Measurements from ENCODE around the gene FZR1.

The FZR1 gene

DNA sequence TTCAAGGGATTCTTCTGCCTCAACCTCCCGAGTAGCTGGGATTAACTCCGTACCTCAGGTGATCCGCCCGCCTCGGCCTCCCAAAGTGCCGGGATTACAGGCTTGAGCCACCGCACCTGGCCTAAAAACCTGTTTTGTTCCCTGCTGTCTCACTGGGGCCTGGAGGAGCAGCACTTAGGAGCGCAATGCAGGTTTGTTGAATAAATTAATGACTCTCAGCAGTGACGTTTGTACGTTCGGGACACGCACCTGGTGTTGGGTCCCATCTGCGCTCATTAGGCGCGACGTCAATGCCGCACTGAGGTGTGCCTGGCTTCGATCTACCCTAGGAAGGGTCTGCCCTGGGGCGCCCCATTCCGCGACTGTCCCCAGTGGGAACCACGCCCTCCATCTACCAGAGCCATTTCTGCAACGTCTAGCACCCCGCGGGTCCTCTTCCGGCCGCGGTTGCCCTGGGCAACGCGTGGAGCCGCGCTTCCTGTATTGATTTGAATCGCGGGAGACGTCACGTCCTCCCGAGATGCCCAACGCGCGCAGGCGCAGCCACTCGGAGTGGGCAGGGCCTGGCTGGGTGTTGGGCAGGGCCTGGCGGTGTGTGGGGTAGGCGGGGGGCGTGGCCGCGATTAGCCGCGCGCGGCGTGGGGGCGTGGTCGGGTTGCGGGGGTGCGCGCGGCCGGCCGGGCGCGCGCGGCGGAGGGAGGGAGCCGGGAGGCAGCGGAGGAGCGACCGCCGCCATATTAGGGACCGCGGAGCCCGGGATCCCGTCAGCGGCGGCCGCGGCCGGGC, at the start of gene FZR1:
TSS of gene FZR1 (plus strand) at position 714 of the 786 bp plus-strand sequence. CDS start 16,679 bp downstream, outside the sequence.
- DNase-seq, result peak; percentile 100

DNA sequence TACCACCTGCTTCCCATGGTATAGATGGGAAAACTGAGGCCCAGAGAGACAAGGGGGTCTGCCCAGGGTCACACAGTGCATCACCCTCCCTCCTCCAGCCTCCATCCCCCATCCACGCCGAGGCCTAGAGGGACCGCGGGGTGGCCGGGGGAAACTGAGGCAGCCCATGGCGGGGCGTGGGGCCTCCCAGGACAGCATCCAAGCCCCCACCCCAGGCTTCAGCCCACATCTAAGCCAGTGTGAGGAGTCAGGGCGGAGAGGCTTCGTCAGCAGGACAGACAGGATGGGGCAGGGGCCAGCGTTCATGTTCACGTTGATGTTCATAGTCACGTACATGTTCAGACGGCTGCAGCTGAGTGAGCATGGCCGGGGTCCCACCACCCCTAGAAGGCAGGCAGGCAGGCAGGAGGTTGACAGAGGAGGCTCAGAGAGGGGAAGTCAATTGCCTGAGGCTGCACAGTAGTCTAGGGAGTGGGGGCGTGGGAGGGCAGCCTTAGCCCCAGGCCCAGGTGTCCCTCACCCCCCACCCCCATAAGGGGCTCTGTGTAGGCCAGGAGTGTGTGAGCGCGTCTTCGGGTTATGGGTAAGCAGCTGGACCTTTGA, 49.1 kb upstream of the FZR1 start:
- no peak for DNase-seq

DNA sequence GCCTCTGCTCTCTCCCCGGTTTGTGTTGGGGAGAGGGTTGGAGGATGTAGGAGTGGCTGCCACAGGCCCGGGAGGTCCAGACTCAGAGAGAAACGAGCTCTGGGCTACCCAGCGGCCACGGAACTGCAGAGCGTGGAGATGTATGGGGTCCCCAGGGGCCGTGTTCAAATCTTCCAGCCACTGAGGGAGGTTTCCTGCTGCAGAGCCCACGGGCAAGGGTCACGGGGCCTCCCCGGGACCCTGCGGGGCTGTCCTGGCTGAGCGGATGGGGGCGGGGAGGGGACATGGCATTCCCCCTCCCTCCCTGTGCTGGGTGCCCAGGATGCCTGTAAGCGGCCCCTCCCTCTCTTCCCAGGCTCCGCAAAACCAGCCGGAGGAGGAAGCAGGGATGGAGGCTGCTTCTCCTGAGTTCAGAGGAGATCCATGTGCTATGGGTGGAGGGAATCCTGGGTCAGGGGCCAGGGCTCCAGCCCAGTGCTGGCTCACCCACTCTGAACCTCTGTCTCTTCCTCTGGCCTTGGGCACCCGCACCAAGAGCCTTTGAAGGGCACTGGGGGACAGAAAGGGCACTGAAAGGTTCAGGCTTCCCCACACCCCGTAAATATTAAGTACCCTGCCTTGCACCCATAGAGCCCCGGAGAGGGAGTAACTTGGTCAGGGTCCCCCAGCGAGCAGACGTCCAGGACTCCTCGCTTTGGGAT, 48.4 kb upstream of the FZR1 start:
- DNase-seq, result no peak

DNA sequence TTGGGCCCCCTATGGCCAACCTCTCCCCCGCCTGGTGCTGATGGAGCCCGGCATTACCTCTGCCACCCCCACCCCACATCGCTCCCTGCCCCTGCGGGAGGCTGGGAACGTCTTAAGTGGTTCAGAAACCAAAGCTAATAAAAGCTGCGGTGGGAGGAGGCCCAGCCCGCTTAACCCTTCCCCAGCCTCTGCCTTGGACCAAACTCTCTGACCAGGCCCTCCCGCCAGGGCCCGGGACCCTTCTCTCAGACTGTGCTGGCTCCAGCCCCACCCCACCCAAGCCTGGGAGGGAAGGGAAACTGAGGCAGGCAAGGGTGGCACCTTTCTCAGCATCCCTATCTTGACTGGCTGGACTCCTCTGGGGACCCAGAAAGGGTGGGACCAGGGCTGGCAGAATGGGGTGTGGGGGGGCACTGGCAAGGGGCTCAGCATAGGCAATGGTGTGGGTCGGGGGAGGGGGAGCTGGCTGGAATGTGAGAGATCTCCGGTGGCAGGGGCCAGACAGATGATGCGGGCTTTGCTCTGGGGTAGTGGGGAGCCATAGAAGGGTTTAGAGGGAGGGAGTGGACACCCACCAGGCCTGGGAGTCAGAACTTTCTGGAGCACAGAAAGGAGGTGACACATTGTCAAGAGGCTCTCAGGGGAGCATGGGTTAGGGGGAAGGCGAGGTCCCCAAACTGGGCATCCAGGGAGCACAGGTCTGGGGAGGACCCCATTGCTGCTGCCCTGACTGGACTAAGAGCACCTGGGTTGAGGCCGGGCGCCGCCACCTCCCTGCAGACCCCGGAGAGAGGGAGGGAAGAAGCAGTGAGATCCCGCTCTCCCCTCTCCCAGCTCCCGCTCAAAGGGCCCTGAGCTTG, 47.7 kb upstream of the FZR1 start:
- no peak for DNase-seq

DNA sequence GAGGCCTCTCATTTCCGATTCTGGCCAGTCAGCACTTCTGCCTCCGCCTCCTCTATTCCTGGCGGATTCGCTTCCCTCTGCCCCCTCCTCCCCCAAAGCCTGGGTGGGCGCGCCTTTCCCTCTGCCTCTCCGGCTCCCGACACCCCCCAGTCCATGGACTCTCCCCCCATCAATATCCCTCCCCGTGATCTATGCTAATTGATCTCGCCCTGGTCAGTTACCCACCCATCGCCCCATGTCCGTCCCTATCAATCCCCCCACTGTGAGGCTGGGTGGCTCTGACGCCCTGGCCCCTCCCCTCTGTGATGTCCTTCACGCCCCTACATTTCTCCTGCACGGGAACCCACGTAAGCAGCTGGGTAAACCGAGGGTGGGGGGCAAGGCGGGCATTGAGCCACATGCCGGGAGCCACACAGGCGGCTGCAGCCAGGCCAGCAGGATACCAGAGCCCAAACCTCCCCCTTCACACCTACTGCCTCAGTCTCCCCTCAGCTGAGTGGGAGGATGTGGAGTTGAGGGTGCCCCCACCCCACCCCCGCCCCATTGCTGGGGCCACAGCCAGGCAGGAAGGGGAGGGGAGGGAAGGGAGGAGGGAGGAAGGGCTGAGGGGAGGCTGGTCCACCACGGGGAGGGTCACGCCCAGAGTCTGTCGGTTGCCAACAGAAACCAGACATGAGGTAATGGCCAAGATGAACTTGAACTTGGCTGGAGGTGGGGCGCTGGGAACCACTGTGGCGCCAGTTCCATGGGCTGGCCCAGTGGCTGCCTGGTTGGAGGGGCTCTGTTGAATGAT, 46.8 kb upstream of the FZR1 start:
- DNase-seq, result no peak

DNA sequence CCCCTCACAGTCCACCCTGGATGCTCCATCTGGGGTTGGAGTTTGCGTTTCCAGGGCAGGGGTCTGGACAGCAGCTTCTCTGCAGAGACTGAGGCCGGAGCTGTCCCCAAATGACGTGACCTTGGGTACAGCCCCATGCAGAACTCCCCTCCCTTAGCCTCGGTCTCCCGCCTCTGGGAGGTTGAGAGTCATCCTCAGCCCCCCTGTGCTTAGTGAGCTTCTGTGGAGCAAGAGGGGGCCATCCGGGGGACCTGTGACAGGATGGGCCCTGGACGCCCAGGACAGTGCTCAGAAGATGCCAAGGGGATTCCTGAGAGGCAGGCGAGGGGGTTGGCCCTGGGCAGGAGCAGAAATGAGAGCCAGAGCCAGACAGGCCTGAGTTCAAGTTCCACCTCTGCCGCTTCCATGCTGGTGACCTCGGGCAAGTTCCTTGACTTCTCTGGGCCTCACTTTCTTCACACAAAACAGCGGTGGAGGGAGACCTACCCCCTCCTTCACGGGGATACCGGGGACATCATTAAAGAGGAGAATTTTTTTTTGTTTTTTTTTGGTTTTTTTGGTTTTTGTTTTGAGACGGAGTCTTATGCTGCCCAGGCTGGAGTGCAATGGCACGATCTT, 46.0 kb upstream of the FZR1 start:
- no peak for DNase-seq

DNA sequence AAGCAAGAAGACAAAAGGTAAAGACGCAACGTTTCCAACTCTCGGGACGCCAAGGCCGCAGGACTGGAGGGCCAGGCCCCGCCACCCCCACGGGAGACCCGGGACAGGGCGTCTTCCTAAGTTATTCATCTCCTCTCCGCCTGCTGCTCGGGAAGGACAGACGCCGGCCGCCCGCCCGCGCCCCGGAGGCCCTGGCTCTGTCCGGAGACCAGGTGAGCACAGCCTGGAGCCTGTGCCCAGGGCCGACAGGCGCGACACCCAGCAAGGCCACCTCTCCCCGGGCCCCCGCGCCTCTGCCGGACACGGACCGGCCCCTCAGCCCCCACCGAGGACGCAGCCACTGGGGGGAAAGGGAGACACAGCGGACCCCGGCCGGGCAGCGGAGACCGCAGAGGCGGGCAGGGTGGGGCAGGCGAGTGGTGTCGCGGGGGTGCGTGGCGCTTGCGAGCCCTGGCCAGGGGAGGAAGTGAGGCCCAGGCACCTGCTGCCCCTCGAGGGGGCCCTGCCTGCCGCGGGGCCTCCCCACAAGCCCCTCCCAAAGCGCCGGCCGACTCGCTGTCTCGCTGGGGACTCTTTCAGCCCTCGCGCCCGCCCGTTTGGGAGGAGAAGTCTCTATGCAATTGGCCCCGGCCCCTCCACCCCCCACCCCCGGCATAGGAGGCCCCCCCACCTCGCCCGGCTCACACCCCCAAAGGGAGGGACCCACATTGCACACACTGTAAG, 43.0 kb upstream of the FZR1 start:
- DNase-seq, result no peak

DNA sequence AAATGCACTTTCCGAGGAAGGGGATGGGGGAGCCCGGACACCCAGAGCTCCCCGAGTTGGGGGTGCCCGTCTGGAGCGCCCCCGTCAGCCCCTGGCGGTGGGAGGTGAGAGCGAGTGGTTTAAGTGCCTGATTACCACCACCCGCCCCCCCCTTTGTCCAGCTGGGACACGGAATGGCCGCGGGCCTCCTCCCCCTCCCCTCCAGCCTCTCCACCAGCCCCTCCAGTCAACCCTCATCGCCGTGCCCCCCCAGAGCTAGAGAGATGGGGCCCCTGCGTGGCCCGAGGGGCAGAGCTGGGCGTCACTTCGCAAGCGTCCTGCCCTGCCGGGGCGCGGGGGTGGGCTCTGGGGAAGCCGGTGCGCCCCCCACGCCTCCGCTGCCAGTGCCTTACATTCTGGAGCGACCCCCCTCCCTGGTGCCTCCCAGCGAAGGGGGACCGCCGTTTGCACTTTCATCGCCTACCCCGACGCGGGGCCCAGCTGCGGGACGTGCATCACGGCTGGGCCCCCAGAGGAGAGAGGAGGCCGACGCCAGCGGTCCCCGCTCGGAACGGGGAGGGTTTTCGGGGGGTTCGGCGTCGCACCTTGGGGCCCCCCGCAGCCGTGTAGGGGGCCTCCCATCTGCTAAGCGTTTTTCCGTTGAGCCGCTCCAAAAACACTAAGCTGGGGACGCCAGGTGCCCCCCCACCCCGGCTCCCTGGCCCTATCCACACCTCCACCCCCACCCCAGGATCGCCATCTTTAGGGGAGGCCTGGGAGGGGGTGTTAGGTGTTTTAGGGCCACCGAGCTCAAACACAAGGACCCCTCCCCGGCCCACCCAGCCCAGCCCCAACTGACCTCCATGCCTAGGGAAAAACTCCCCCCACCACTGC, 42.2 kb upstream of the FZR1 start:
- DNase-seq, result no peak

DNA sequence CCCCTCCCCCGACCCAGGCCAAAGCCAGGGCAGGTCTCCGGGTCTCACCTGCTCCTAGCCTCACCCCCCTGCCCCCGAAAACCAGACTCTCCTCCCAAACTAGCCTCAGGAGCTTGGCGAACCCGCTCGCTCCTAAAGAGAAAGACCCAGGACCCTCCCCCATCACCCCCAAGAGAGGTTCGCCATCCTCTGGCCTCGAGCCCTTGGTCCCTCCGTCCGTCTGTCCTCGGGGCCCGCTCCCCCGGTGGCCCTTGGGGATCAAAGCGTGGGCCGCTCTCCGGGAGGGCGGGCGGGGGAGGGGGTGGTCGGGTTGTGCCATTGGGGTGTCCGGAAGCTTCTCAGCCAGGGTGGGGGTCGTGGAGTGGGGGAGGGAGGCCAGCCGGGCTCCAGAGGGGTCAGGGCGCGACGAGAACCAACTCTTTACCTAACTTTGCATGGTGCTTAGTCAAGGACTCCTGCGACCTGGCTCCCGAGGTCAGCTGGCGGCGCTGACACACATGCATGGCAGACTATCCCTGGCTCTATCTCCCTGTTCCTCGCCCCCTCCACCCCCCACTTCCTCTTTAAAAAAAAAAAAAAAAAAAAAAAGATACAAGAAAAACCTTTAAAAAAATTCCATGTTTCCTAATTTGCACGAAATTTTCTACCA, 41.4 kb upstream of the FZR1 start:
- DNase-seq, result no peak

DNA sequence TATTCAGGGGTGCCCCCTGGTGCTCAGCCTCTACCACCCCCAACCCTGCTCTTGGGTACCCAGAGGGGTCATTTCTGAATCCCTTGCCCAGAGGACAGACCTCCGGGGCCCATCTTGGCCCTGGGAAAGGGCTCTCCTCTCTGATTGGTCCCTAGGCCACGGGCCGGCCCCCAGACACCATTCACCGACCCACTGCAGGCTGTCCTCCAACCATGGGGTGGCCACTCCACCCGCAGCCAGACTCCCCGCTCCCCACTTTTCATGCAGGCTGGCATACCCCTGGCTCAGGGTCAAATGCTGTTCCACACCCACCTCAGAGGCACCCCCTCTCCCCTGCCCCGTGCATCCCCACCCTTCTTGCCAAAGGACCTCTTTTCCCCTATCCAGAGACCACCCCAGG, 40.6 kb upstream of the FZR1 start:
- DNase-seq, result no peak

DNA sequence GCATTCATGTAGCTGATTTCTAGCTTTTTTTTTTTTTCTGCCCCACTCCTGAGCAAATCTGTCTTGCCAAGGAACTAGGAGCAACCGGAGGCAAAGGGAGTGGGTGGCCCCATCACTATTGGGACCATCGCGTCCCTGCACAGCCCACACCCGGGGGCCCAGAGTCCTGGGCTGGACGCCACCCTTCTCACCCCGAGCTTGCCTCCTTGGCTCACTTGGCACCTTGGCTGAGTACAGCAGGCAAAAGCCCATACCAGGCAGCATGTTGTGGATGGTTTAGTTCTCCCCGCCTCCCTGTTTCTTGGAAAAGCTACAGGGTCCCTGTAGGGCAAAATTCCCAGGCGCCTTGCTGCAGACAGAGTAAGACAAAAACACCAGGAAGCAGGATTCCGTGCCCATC, 39.5 kb upstream of the FZR1 start:
- DNase-seq, result no peak

DNA sequence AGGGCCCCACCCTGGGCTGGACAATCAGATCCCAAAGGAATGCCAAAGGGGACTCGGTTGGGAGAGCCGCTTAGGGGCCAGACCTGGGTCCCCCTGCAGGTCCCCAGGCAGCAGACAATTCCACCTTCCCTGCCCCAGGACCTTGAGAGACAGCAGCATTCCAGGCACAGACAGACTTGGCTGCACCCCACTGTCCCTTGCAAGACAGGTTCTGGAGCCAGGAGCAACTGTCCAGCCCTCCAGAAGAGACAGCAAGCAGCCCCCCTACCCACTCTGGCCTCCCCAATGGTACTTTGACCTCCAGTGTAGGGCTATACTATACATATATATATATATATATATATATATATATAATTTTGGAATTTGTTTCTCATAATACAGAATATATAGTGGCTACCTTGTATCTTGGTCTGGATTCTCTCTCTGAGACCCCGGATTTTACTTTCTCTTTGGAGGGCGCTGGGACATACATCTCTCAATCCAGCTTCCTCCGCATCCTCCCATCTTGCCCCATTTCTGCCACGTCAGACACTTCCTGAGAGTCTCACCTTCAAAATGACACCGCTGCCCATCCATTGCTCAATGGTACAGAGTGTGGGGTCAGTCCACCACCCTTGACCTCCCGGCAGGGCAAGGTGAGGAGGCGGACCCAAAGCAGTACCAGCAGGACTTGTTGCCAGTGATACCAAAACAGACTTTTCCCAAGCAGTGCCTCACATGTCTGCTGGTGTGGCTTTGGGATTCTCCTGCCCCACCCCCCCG, 38.5 kb upstream of the FZR1 start:
- no peak for DNase-seq

DNA sequence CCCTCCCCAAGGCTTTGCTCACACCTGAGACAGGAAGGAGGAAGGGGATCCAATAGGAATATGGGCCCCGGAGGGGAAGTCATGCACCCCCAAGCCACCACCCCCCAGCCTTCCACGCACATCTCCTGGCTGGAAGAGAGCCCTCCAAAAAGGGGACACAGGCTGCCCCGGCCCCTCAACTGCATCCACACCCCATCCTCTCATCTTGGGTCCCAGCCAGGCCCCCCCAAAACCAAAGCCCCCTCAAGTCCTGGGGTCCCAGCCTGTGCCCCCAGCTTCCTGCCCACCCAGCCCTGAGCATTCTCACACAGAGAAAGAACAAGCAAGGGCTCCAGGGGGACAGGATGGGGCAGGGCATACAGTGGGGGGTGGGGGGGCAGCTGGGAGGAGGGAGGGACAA, 37.9 kb upstream of the FZR1 start:
- no peak for DNase-seq

DNA sequence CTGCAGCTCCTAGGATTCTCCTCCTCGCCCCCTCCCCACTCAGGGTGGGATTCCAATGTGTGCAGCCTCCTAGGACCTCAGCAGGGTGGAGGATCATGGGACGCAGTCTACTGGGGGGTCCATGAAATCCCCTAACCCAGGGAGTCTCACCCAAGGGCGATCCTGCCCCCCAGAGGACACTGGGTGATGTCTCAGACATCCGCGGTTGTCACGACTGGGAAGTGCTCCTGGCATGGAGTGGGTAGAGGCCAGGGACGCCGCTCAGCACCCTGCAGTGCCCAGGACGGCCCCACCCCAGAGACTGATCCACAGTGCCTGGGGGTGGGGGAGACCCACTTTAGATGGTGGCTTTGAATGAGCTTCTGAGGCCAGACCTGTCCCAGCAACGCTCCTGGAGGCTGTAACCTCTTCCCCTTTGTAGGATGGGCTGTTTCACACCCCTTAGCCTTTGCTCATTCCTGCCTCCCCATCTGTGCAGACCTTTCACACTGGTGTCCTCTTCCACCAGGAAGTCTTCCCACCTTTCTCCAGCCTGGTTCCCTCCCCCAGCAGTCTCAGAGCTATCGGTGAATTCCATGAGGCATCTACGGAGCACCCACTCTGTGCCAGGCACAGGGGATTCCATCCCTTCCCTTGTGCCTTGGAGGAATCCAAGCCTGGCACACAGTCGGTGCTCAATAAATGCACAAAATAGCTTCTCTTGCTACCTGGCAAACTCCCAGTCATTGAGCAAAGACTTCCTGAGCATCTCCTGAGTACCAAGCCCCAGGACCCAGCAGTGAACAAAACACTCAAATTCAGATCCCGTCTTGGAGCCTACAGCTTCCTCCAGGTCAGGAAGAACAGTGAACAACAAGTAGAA, 36.2 kb upstream of the FZR1 start:
- no peak for DNase-seq

DNA sequence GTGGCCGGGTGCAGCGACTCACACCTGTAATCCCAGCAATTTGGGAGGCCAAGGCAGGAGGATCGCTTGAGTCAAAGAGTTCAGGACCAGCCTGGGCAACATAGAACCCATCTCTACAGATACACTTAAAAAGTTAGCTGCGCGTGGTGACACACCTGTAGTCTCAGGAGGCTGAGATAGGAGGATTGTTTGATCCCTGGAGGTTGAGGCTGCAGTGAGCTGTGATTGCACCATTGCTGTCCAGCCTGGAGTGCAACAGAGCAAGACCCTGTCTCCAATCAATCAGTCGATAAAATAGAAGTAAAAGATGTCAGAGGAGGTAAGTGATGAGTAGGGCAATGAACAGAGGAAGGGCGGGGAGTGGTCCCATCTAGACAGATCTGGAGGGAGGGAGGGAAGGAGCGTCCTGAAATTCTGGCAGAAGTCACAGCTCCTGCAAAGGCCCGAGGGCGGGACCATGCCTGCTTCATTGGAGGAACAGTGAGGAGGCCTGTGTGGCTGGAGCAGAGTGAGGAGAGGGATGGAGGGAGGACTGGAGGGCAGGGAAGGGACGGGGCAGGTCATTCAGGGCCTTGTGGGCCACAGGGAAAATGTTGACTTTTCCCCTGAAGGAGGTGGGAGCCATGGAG, 35.5 kb upstream of the FZR1 start:
- no peak for DNase-seq

DNA sequence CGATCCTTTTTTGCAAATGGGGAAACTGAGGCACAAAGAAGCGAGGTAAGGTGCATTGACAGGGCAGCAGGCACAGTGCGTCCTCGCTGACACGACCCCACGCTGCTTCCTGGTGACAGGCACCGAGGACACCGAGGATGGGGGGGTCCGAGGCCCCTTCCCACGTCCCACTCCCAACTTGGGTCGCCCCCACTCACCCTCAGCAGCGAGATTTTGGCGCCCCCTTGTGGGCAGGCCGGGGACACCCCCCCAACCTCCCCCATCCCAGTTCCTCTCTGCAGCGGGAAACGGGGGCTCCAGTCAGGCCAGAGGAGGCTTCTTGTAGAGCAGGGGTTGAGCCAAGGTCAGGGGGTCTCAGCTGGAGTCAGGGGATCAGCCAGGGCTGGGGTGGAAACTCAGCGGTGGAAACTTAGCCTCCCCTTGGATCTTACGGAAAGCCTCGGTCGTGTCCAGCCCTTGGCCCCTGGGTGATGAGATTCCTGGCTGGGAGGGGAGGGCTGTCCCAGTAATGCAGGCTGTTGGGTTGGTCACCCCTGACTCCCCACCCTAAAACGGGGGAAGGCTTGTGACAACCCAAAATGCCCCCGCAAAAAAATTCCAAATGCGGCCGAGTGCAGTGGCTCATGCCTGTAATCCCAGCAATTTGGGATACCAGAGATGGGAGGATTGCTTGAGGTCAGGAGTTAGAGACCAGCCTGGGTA, 34.0 kb upstream of the FZR1 start:
- peak; percentile 81 for DNase-seq

DNA sequence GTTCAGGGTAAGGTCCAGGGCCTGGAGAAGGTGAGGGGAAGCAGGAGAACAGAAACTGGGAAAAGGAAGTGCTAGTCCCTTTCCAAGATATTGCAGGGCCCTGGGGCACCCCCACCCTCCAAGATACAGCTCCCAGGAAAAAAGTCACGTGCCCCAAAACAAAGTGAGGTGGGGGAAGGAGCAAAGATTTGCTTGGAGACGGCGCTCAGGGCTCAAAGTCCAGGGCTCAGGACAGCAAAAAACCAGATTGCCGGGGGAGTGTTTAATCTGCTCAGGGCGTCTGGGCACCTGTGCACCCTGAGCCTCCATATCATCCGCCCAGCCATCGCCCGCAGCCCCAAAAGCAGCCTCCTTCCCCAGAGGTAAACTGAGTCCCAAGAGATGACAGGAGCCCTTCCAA, 32.1 kb upstream of the FZR1 start:
- DNase-seq, result no peak

Measured in activated effector memory CD4-positive, alpha-beta T cell treated with anti-CD3 and anti-CD28 coated beads, Interleukin-2, amount 50 U/mL, for 16 hours (primary cell).